Skin of body (tissue), 2 donors: Measurements from ENCODE around the gene EGR1. TPM values are rescaled to one million over a fixed set of nuclear protein-coding genes. Genes with fewer than 3 reads are reported as not detected.
"Not testable (repeated sequence)": the region's sequence is repeated elsewhere in the genome, so short reads cannot be mapped to it uniquely, and the experiment has no call there.

Experiments
- DNase-seq: peaks from one replicate; lab custom pipeline; 2025; lab: John Stamatoyannopoulos, UW
- total RNA-seq: library from RNA; depleted of rRNA; stranded (reverse); fragments of >200 nt; gene quantifications from one replicate; pipeline ENCODE4 v1.2.3, GENCODE V29; 2014

The EGR1 gene
- total RNA-seq, 1 donor from 2014 or later = 47.6 TPM

DNA sequence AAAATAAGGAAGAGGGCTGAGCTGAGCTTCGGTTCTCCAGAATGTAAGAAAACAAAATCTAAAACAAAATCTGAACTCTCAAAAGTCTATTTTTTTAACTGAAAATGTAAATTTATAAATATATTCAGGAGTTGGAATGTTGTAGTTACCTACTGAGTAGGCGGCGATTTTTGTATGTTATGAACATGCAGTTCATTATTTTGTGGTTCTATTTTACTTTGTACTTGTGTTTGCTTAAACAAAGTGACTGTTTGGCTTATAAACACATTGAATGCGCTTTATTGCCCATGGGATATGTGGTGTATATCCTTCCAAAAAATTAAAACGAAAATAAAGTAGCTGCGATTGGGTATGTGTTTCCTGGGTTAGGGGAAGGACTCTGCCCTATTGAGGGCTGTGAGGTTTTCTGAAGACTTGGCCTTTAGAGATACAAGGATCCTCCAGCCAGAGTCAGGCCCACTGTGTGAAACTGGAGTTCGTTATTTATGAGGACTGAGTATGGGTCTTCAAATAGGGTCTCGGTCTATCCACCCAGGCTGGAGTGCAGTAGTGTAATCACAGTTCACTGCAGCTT, 3.8 kb downstream of the EGR1 start:
- DNase-seq = peak; percentile 77

DNA sequence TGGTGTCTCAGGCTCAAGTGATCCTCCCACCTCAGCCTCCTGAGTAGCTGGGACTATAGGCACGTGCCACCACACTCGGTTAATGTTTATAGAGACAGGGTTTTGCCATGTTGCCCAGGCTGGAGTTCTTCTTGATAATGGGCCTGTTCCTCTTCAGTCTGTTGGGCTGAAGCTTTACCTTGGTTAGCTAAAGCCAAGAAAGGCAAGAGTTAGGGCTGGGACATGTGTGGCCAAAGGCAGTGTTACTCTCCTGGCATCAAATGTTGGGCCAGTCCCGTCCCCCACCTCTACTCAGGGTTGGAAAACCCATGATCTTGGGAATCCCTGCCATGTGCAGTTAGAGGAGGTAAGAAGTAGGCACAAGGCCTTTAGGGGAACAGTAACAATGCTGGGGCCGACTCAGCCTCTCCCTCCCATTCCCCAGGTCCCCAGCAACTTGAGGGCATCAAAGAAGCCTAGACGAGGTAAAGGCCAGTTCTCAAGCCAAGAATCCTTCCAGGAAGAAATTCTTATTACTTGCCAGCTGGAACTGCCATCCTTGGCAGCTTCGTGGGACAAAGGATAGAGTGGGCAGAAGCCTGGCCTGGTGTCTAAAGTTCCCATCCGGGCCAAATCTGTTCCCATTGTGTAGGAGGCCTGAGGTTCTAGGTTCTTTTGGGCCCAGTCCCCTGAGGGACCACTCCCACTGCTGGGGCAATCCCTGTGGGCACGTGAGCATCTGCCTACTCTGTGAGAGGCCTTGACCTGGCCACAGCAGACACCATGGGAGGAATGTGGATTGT, 4.5 kb downstream of the EGR1 start:
- peak; percentile 86 for DNase-seq

DNA sequence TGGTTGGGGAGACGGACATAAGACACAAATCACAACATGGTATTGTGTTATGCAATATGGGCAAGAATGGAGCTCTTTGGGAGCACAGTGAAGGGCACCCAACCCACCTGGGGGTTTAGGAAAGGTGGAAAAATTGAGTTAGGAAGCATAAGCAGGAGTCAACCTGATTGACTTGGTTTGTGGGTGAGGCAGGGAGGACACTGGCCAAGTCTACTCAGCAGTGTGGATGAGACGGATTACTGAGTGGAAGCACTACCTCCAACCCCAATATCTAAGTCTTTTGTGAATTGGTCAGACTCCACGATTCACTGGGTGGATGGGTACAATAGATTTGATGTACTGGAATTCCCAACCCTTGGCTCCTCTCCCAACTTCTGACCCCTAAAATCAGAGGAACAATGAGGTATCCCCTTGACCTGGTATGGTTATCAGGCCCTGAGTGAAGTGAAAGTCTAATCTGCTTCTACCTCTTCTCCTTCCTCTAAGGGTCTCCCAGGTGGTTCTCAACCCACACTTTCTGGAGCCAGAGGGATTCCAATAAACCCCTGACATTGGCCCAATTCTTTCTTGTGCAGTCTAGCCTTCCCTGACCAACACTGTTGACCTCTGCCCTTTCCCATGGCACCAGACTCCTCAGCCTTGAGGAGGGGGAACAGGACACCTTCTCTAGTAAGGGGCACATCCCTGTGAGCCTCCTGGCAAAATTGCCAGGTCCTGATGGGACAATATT, 5.2 kb downstream of the EGR1 start:
- DNase-seq = peak; percentile 80

DNA sequence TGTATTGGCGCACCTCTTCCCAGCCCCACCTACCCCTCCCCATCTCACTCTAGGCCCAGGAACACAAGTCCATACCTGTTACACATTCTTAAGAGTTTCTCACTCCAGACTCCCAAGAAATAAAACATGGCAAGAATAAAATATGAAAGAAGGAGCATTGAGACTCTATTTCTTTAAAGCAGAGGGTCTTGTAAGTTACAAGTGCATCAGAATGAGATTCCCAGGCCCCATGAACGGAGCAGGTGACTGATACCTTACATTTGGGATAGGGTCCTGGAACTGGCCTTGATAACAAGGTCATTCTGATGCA, 5.7 kb downstream of the EGR1 start:
- DNase-seq = no peak

DNA sequence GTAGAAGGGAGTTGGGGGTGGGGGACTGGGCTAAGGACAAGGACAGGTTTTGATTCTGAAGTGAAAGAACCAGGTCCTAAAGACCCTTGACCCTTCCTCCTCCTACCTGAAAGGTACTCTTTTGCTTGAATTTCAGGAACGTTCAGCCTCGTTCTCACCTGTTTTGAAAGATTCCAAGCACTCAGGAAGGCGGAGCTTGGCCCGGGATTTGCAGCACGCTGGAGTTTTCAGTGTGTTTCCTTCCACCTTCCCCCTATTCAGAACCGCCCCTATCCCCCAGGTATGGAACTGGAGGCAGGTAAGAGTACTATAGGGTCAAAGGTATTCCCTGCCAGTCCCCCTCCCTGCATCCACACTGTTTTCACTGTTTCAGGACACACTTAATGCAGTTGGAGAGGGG, 7.1 kb downstream of the EGR1 start:
- no peak for DNase-seq

DNA sequence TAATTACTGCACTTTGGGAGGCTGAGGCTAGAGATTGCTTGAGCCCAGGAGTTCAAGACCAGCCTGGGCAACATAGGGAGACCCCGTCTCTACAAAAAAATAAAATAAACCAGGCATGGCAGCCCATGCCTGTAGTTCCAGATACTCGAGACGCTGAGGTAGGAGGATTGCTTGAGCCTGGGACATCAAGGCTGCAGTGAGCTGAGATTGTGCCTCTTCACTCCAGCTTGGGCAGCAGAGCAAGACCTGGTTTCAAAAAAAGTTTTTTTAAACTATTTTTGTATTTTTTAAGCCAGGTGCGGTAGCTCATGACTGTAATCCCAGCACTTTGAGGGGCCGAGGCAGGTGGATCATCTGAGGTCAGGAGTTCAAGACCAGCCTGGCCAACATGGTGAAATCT, 7.9 kb downstream of the EGR1 start:
- DNase-seq = not testable (repeated sequence)

- no peak for DNase-seq
These were observed 11.6 kb downstream of the EGR1 start for GRCh38 chr5:138476918-138477317.

GRCh38 chr5:138482638-138483037, 17.4 kb downstream of the EGR1 start:
- DNase-seq = no peak

DNA sequence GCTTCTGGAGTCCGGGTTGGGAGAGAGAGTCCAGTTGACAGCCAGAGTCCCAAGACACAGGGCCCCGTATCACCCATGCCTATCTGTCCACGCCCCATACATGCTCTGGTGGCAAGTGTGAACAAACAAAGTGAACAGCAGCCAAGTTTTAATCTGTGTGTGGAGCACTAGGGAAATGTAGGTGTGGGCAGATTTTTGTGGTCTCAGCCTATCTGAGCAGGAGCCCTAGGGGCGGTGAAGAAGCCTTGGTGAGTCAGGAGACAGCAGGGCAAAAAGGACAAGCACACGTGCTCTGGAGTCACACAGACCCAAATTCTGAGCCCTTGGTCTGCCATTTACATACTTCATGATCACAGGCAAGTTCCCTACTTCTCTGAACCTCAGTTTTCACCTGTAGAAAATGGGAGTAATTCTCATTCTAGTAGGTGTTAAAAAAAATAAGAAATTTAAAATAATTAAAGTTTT, 23.2 kb downstream of the EGR1 start:
- no peak for DNase-seq

DNA sequence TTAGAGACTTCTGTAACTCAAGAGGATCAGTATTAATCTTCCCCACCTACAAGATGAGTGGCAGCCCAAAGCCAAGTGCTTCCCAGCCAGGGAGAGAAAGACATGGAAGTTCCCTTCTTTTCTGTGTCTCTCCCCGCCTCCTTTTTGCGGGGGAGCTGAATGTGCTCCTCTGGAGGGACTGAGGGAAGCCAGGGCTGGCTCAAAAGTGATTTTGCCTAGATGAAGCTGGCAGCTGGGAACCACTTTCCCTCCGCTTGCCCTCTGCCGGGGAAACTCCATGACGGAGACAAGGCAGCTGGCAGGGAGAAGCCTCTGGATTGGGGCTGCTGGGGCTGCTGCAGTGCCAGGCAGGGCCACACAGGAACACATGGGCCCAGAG, 24.4 kb downstream of the EGR1 start:
- DNase-seq = no peak

- DNase-seq = no peak
These were observed 25.5 kb downstream of the EGR1 start for GRCh38 chr5:138490648-138491283.

- DNase-seq = no peak
These were observed 26.0 kb downstream of the EGR1 start for GRCh38 chr5:138491284-138491648.

DNA sequence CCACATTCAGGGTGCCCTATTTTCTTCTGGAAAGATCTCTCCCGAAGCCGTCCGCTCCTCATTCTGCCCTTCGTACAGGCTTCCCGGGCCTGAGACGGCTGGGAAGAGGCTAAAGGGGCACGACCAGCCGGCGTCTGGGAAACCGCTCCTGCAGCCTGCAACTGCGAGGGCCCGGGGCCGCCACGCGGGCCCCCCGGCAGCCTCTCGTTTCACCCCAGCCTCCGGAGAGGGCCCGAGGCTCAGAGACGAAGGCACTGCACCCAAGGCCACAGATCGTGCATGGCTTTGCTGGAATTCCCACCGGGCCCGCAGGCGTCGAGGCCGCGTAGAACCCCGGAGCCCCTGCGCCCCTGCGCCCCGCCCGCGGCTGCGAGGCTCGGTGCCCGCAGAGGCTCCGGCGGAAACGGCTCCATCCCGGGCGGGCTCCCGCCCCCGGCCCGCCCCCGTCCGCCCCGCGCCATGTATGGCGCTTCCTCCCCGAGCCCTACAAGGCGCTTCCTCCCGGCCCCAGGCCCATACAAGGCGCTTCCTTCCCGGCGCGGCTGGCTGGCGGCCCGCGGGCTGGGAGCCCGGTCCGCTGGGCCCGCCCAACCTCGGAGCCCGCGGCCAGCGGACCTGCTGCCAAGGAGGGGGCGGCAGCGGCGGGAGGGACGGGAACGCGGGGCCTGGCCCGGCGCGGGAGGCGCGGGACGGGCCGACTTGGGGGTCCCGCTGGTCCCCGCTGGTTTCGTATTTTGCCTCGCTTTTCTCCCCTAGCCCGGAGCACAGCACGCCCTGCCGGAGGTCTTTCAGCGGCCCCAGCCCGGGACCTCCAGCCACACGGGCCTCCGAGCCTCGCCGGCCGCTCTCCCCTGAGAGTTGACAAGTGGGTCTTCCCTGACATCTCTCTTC, 26.6 kb downstream of the EGR1 start:
- DNase-seq = peak; percentile 79

DNA sequence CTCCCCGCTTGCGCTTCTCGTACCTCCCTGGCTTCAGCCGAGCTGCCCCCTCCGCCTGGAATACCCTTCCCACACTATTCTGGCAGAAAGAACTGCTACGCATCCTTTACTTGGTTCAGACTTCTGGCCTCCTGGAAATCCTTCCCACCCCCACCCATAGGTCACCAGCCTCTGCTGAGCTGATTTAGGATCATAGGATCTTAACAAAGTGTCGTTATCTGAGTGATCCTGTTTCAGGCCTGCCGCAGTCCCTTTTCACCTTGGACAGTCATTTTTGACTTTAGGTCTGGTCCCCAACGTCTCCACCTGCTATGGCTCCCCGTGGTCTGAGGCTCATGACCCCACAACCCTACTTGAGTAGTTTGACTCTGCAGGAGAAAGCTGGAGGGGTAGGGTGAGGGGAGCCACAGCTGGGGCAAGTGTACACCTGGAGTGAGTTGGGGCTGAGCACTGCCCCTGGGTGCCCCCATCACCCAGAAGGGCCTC, 27.3 kb downstream of the EGR1 start:
- no peak for DNase-seq

DNA sequence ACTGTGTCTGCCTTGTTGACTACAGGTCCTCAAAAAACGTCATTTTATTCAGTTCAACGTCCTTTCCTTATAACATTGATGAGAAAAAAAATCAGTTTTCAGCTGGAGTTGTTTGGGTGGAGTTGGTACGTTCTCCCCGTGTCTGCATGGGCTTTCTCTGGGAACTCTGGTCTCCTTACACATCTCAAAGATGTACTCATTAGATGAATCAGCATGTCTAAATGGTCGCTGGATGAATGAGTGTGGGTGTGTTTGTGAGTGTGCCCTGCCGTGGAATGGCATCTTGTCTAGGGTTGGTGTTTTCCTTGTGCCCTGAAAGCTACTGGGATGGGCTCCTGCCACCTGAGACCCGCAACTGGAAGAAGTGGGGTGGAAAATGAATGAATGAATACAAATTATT, 30.1 kb downstream of the EGR1 start:
- no peak for DNase-seq

DNA sequence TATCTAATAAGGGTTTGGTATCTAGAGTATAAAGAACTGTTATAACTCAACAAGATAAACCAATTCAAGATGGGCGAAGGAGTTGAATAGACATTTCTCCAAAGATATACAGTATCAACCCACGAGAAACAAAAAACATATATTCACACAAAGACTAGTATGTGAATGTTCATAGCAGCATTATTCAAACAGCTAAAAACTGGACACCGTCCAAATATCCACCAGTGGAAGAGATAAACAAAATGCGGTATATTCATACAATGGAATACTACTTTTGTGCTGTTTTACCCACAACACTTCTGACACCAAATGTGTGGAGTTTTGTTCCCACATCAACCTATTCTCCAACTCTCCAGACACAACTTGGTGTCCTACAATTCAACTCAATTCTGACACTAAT, 33.1 kb downstream of the EGR1 start:
- no peak for DNase-seq

DNA sequence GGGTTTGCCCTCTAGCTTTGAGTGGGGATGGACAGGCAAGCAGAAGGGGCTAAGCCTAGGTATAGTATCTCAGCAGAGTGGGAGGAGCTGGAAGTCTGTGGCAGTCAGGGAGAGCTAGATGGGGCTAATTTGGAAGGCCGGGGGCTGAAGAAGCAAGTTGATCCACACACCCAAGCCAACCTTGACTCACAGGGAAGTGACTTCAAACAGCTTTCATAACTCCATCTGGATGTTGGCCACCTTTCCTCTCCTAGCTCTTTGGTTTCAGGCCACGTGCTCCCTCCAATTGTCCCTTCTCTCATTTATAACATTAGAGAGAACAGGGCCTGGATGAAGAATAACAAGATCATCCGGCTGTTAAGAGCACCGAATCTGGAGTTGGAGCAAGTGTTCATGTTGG, 36.8 kb downstream of the EGR1 start:
- no peak for DNase-seq

- DNase-seq = no peak
These were observed 37.2 kb downstream of the EGR1 start for GRCh38 chr5:138502521-138502920.

DNA sequence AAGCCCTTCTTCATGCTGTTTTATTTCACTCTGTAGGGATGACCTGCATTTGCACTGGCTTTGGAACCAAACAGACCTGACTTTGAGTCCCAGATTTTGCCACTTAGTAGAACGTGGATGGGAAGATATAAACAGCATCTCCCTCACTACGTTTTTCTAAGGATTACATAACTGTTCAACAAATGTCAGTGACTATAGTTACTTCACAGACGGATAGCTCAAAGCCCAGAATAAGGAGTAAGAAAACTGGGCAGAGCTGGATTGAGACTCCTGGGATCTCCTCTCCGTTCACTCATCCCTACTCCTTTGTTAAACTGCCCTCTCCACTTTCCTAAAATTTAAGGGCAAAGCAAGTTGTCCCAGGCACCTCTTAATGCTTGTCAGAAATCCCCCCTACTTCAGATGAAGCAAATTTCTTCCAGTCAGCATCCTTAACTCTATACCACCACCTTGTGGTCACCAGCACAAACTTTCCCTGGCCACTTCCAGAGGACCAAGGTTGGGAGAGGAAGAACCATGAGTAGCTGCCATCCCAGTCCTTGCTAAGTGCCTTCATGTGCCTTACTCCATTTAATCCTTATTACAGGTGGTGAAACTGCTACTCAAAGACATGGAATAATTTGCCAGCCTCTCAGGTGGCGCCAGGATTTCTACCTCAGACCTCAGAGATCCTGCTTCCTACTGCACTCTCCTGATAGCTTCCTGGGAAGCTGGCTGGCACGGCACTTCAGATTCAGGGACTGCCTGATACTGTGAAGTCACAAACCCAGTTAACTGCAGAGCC, 38.4 kb downstream of the EGR1 start:
- DNase-seq = peak; percentile 44

- DNase-seq = no peak
These were observed 39.5 kb downstream of the EGR1 start for GRCh38 chr5:138504799-138505198.
